GM23338 (cell line): ENCODE results near the gene MAPKAPK3.

ENCODE experiments used
- CREB1 ChIP-seq: fragments of 250-450 bp; sonication (Bioruptor Pico); IDR thresholded peaks from 2 replicates; pipeline ENCODE4 v1.5.0; 2020; ENCODE audit warnings: low read depth, mild to moderate bottlenecking, moderate library complexity
- CTCF ChIP-seq, 2 experiments: fragments of 200-600 bp in 1 of 2; sonication (generic) in 1 of 2; conservative IDR thresholded peaks; 2 replicates each; pipeline versions ENCODE4 v1.5.1 to v1.6.1; 2016 to 2017; ENCODE audit warnings: antibody characterized with exemption in 2 of 2, low read depth in 2 of 2, mild to moderate bottlenecking in 2 of 2, moderate library complexity in 1 of 2
- ETS1 ChIP-seq: IDR thresholded peaks from 2 replicates; pipeline ENCODE4 v1.6.1; 2016; ENCODE audit warnings: antibody characterized with exemption
- EZH2 ChIP-seq: fragments of 200-600 bp; sonication (generic); IDR thresholded peaks from one replicate; pipeline ENCODE4 v1.8.0; 2017; ENCODE audit warnings: antibody characterized with exemption, mild to moderate bottlenecking, low read depth; ENCODE audit not compliant: unreplicated experiment
- EZH2phosphoT487 ChIP-seq: fragments of 200-600 bp; sonication (generic); IDR thresholded peaks from one replicate; pipeline ENCODE4 v1.8.1; 2018; ENCODE audit warnings: antibody characterized with exemption; ENCODE audit not compliant: unreplicated experiment
- JUNB ChIP-seq: IDR thresholded peaks from one replicate; pipeline ENCODE4 v1.6.1; 2016; ENCODE audit warnings: antibody characterized with exemption; ENCODE audit not compliant: unreplicated experiment
- POLR2AphosphoS5 ChIP-seq: IDR thresholded peaks from 2 replicates; pipeline ENCODE4 v1.6.1; 2016; ENCODE audit warnings: antibody characterized with exemption, low read depth
- REST ChIP-seq: IDR thresholded peaks from one replicate; pipeline ENCODE4 v1.6.1; 2018; ENCODE audit warnings: antibody characterized with exemption; ENCODE audit not compliant: unreplicated experiment
- STAT1 ChIP-seq: IDR thresholded peaks from one replicate; pipeline ENCODE4 v1.6.1; 2016; ENCODE audit warnings: antibody characterized with exemption; ENCODE audit not compliant: unreplicated experiment
- ZNF114 ChIP-seq: fragments of 250-450 bp; sonication (Bioruptor Pico); IDR thresholded peaks from 2 replicates; pipeline ENCODE4 v1.5.0; 2020; ENCODE audit warnings: mild to moderate bottlenecking, moderate library complexity
- ZNF331 ChIP-seq: fragments of 250-450 bp; sonication (Bioruptor Pico); IDR thresholded peaks from 2 replicates; pipeline ENCODE4 v1.5.0; 2020; ENCODE audit warnings: low read depth, mild to moderate bottlenecking, moderate library complexity
- ZNF462 ChIP-seq: fragments of 250-450 bp; sonication (Bioruptor Pico); IDR thresholded peaks from 2 replicates; pipeline ENCODE4 v1.5.0; 2020; ENCODE audit warnings: mild to moderate bottlenecking, moderate library complexity

GRCh38 chr3:50665081-50665840 lies 48.3 kb downstream of the MAPKAPK3 start:
- TF ChIP-seq CTCF (conservative IDR thresholded peaks at IDR 0.05; ENCODE audit: low read depth in 2 of 2) (no peak), EZH2 (no peak), REST (no peak), POLR2AphosphoS5 (no peak), STAT1 (no peak), EZH2phosphoT487 (no peak), JUNB (no peak), CREB1 (CRISPR knock-in tag) (no peak), ETS1 (no peak), ZNF331 (no peak), ZNF114 (CRISPR knock-in tag) (no peak), ZNF462 (CRISPR knock-in tag) (no peak)
